ENCODE results near the gene ADGRG6.
A peak's percentile ranks its signal among the peaks of the same experiment; 100 is the strongest.

Gene ADGRG6

DNA sequence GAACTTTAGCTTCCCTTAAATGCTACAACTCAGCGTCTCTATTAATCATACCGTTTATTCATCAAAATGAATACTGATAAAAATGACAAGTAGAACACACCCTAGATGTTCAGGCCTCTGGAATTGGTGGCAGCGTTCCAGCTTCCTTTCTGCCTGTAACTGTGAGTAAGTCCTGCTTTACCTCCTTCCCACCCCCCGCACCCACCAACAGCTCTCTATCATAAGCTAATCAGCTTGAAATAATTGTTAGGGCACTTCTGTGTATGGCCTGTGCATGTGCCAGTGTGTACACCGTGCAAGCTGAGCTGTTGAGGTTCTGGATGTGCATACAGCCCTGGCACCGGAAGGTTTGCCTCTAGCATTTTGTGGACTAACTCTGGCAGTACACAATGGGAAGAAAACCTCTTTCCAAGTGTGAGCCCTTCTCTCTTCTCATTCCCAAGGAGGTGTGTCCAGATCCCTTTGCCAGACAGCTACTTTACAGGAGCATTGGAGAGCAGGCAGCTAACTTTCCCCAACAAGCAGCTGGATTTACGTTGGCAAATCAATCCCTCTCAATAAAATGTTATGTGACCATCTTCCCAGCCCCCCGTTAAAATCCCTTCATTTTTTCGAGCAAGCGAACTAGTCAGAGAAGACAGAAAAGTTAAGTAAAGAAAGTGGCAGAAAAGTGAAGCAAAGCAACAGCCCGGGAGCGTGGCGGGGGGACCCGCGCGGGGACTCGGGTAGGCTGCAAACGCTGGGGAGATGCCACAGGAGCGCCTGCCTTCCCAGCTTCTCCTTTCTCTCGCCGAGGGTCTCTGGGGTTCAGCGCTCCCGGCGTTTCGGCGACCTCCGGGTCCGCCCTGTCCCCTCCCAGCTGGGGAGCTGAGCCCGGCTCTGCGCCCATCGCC lies 803 bp upstream of the ADGRG6 start:
- H3K27ac ChIP-seq (ENCODE audit: insufficient read depth, low read length, poor library complexity, severe bottlenecking): no peak overlapping the region

DNA sequence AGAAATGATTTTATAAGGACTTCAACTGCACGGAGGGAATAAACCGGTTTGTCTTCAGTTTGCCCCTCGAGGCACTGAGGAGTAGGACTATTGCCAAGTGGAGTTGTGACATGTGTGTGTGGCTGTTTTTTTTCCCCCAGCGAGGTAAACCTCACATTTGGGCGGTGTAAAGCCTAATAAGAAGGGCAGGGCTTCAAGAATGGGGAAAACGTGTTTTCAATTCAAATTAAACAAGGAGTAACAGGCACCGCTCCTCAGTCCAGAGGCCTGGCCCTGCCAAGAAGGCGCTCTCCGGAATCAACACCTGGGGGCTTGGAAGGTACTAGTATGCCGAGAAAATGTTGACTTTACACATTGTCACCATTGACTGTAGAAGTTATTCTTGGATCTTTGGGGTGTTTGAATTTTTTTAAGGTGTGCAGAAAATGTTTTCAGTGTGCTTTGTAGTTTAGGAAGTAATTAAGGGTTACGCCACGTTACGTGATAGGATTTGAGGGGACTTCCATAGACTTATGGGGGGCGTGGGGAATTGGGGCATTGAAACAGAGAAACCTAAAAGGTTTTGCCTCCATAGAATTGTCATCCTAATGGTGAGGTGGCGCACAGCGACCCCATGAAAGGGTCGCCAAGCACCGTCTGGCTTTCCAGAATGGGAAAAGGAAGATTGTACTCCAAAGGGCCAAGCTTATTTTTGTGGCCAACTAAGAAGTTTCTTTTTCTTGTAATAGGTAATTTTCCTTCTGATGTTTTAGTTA lies 791 bp downstream of the ADGRG6 start:
- Histone ChIP-seq H3K27ac (ENCODE audit: insufficient read depth, low read length, poor library complexity, severe bottlenecking) (no peak overlapping the region), H3K4me3 (ENCODE audit: insufficient read depth, low read depth, low read length, poor library complexity, severe bottlenecking) (peak overlapping the region; percentile 54), H3K9me3 (ENCODE audit: control insufficient read depth, low read length) (no peaks in the 10 kb centered on the region), H3K4me1 (ENCODE audit: control insufficient read depth, insufficient read depth, low read length, poor library complexity, severe bottlenecking) (peaks cover 3% of the 10 kb centered on the region), H3K27me3 (replicated peaks; ENCODE audit: control insufficient read depth, insufficient read depth, low read length, poor library complexity, severe bottlenecking) (peaks cover 3% of the 10 kb centered on the region), H3K36me3 (ENCODE audit: control insufficient read depth, insufficient read depth, low read length) (no peaks in the 10 kb centered on the region)
- DNase-seq: no peak

More for the DNA sequence above, 803 bp upstream of the ADGRG6 start:
- peaks cover 3% of the 10 kb centered on the region for H3K27me3 ChIP-seq (replicated peaks; ENCODE audit: control insufficient read depth, insufficient read depth, low read length, poor library complexity, severe bottlenecking)
- H3K9me3 ChIP-seq (ENCODE audit: control insufficient read depth, low read length): no peaks in the 10 kb centered on the region
- no peaks in the 10 kb centered on the region for H3K36me3 ChIP-seq (ENCODE audit: control insufficient read depth, insufficient read depth, low read length)
- H3K4me1 ChIP-seq (ENCODE audit: control insufficient read depth, insufficient read depth, low read length, poor library complexity, severe bottlenecking): peaks cover 3% of the 10 kb centered on the region
- DNase-seq: no peak
- H3K4me3 ChIP-seq (ENCODE audit: insufficient read depth, low read depth, low read length, poor library complexity, severe bottlenecking): peak overlapping the region; percentile 54

DNA sequence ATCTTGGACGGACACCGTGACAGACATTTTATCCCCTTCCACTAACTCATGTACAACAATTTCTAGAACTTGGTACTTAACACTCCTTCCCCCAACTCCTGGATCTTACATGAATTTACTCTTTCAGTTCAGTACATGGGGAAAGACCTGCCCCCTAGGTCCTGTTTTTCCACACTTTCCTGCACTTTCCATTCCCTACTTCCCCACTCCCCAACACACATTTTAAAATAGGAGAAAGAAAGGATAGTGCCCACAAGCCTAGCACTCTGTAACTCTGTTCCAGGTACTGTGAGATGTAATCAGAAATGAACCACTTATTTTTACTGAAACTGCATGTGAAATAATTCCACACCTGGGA lies 1.3 kb downstream of the ADGRG6 start:
- Histone ChIP-seq H3K36me3 (ENCODE audit: control insufficient read depth, insufficient read depth, low read length) (no peaks in the 10 kb centered on the region), H3K4me3 (ENCODE audit: insufficient read depth, low read depth, low read length, poor library complexity, severe bottlenecking) (no peak overlapping the region), H3K27ac (ENCODE audit: insufficient read depth, low read length, poor library complexity, severe bottlenecking) (no peak overlapping the region), H3K4me1 (ENCODE audit: control insufficient read depth, insufficient read depth, low read length, poor library complexity, severe bottlenecking) (peaks cover 3% of the 10 kb centered on the region), H3K9me3 (ENCODE audit: control insufficient read depth, low read length) (no peaks in the 10 kb centered on the region), H3K27me3 (replicated peaks; ENCODE audit: control insufficient read depth, insufficient read depth, low read length, poor library complexity, severe bottlenecking) (peaks cover 3% of the 10 kb centered on the region)
- DNase-seq: no peak

DNA sequence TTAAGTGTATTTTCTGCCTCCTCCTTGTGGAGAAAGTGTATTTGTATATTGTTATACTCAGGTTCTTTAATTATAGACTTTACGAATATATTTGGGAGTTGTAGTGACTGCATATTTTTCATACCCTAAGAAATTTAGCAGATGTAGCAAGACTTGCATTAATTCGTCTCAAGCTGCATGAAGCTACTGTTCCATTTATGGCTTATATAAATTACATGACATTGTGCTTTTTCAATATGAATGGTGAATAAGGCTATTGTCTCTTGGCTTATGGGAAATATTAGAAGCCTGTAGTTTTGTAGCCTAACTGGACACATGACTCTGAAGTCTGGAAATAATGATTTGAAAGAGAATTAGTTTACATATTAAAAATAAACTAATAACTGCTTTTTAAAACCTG lies 2.4 kb downstream of the ADGRG6 start:
- Histone ChIP-seq H3K9me3 (ENCODE audit: control insufficient read depth, low read length) (no peaks in the 10 kb centered on the region), H3K27me3 (replicated peaks; ENCODE audit: control insufficient read depth, insufficient read depth, low read length, poor library complexity, severe bottlenecking) (peaks cover 3% of the 10 kb centered on the region), H3K27ac (ENCODE audit: insufficient read depth, low read length, poor library complexity, severe bottlenecking) (no peak overlapping the region), H3K4me3 (ENCODE audit: insufficient read depth, low read depth, low read length, poor library complexity, severe bottlenecking) (no peak overlapping the region), H3K4me1 (ENCODE audit: control insufficient read depth, insufficient read depth, low read length, poor library complexity, severe bottlenecking) (peaks cover 3% of the 10 kb centered on the region), H3K36me3 (ENCODE audit: control insufficient read depth, insufficient read depth, low read length) (no peaks in the 10 kb centered on the region)
- no peak for DNase-seq

DNA sequence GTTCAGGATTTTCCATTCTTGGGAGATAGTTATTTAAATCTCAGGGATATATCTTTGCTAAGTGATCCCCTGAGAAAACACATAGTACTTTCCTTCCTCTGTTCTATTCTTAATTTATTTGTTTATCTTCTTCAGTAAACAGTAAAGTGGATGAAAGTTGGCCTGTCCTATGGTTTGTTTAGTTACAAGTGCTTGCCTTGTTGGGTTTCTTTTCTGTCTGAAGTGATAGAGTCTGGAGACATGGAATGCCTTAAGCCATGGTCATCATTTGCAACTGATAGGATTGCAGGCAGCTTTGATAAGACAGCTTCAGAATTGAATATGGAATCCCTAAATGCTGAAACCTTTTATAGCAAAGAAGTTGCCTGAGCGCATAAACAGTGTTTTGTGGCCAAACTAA lies 4.9 kb downstream of the ADGRG6 start:
- no peak for DNase-seq
- Histone ChIP-seq H3K4me1 (ENCODE audit: control insufficient read depth, insufficient read depth, low read length, poor library complexity, severe bottlenecking) (peaks cover under 1% of the 10 kb centered on the region), H3K27me3 (replicated peaks; ENCODE audit: control insufficient read depth, insufficient read depth, low read length, poor library complexity, severe bottlenecking) (peaks cover 3% of the 10 kb centered on the region), H3K9me3 (ENCODE audit: control insufficient read depth, low read length) (no peaks in the 10 kb centered on the region), H3K36me3 (ENCODE audit: control insufficient read depth, insufficient read depth, low read length) (no peaks in the 10 kb centered on the region), H3K27ac (ENCODE audit: insufficient read depth, low read length, poor library complexity, severe bottlenecking) (no peak overlapping the region), H3K4me3 (ENCODE audit: insufficient read depth, low read depth, low read length, poor library complexity, severe bottlenecking) (no peak overlapping the region)

DNA sequence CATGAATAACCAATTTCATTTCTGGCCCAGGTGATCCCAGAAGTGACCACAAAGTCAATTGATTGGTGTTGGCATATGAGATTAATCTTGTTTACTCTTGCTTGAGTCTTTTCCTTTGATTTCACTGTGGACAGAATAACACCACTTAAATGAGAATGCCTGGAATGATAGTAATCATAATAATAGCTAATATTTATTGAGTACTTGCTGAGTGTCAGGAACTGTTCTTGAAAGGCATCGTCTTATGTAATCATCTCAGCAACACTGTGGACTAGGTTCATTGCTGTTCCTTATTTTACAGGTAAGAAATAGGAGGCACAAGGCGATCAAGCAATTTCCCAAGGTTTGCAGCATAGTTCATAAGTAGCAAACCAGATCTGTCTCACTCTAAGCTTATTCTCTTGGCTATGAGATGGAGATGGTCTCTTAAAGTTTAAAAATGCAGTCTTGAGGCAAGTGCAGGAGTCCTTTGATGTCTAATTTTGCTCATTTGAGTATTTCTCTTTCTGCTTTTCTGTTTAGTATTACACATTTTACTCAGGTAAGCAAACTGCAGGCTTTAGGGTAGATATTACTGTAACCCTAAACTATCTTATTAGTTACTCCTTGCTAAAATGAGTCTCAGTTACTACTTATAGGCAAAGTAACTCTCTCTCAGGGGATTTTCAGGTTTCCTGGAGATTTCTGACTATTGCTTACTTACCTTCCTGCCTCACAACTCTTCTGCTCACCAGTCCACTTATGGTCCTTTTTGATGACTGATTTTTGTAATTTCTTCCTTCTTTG lies 6.3 kb downstream of the ADGRG6 start:
- Histone ChIP-seq H3K4me3 (ENCODE audit: insufficient read depth, low read depth, low read length, poor library complexity, severe bottlenecking) (no peak overlapping the region), H3K4me1 (ENCODE audit: control insufficient read depth, insufficient read depth, low read length, poor library complexity, severe bottlenecking) (no peaks in the 10 kb centered on the region), H3K36me3 (ENCODE audit: control insufficient read depth, insufficient read depth, low read length) (no peaks in the 10 kb centered on the region), H3K27me3 (replicated peaks; ENCODE audit: control insufficient read depth, insufficient read depth, low read length, poor library complexity, severe bottlenecking) (peaks cover 3% of the 10 kb centered on the region), H3K9me3 (ENCODE audit: control insufficient read depth, low read length) (no peaks in the 10 kb centered on the region), H3K27ac (ENCODE audit: insufficient read depth, low read length, poor library complexity, severe bottlenecking) (no peak overlapping the region)
- no peak for DNase-seq

DNA sequence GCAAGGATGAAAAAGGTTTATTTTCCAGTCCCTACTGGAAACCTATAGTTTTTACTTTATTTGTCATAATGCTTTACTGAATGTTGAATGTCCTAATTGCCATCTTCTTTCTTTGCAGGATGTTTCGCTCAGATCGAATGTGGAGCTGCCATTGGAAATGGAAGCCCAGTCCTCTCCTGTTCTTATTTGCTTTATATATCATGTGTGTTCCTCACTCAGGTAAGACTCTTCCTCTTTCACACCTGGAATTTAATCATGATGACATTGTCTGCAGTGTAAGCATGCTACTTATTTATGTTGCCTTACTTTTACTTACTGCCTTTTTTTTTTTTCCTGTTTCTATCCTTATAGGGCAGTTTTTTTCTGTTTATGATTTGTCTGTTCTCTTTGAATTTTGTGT lies 7.6 kb downstream of the ADGRG6 start:
- no peak overlapping the region for H3K27ac ChIP-seq (ENCODE audit: insufficient read depth, low read length, poor library complexity, severe bottlenecking)
- H3K4me3 ChIP-seq (ENCODE audit: insufficient read depth, low read depth, low read length, poor library complexity, severe bottlenecking): no peak overlapping the region
- DNase-seq: no peak
- no peaks in the 10 kb centered on the region for H3K36me3 ChIP-seq (ENCODE audit: control insufficient read depth, insufficient read depth, low read length)
- H3K9me3 ChIP-seq (ENCODE audit: control insufficient read depth, low read length): no peaks in the 10 kb centered on the region
- no peaks in the 10 kb centered on the region for H3K4me1 ChIP-seq (ENCODE audit: control insufficient read depth, insufficient read depth, low read length, poor library complexity, severe bottlenecking)
- H3K27me3 ChIP-seq (replicated peaks; ENCODE audit: control insufficient read depth, insufficient read depth, low read length, poor library complexity, severe bottlenecking): no peaks in the 10 kb centered on the region

DNA sequence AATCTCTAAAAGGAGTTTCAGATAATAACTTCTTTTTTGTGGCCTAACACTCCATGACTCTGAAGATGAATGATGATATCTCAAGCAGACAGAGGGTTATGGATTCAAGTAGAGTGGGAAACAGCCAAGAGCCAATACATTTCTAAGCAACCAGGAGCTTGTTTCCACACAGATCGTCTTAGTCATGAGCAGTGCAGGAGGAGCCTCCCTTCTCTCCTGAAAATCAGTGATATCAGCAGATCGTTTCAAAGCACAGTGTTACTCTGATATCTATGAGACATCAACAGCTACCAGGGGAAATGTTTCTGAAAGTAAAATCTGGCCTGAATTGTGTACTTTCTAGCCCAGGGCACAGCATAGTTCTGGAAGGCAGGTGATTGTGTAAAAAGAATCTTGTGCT lies 11.5 kb downstream of the ADGRG6 start:
- H3K27ac ChIP-seq (ENCODE audit: insufficient read depth, low read length, poor library complexity, severe bottlenecking): no peak overlapping the region
- no peak overlapping the region for H3K4me3 ChIP-seq (ENCODE audit: insufficient read depth, low read depth, low read length, poor library complexity, severe bottlenecking)
- DNase-seq: no peak

DNA sequence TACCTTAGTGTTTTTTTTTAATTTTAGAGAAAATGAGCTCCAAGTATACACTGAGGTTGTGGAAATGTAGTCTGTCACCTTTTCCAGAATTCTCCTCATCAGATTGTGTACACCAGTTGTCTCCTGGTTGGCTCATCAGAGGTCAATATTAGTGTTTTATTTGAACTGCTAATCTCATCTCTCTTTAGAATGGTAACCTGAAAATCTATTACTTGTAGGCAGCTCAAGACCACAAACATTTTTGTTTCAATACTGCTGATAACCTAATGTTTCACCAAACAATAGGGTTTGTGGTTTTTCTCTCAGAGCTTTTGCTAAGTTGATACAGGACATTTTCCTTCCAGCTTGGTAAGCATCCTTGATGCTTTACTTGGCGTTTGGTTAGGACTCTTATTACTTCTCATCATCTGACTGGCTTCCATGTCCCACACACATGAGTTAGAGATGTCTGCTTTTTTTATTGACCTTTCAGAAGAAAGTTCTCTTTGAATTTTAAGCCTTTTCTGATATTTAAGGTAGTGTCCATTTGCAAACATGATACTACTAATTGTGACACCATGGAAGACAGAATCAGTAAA lies 15.1 kb downstream of the ADGRG6 start:
- H3K4me1 ChIP-seq (ENCODE audit: control insufficient read depth, insufficient read depth, low read length, poor library complexity, severe bottlenecking): no peaks in the 10 kb centered on the region

More for the DNA sequence above, 11.5 kb downstream of the ADGRG6 start:
- Histone ChIP-seq H3K4me1 (ENCODE audit: control insufficient read depth, insufficient read depth, low read length, poor library complexity, severe bottlenecking) (no peaks in the 10 kb centered on the region), H3K27me3 (replicated peaks; ENCODE audit: control insufficient read depth, insufficient read depth, low read length, poor library complexity, severe bottlenecking) (no peaks in the 10 kb centered on the region), H3K36me3 (ENCODE audit: control insufficient read depth, insufficient read depth, low read length) (no peaks in the 10 kb centered on the region), H3K9me3 (ENCODE audit: control insufficient read depth, low read length) (no peaks in the 10 kb centered on the region)

More for the DNA sequence above, 15.1 kb downstream of the ADGRG6 start:
- Histone ChIP-seq H3K36me3 (ENCODE audit: control insufficient read depth, insufficient read depth, low read length) (no peaks in the 10 kb centered on the region), H3K4me3 (ENCODE audit: insufficient read depth, low read depth, low read length, poor library complexity, severe bottlenecking) (no peak overlapping the region), H3K9me3 (ENCODE audit: control insufficient read depth, low read length) (no peaks in the 10 kb centered on the region), H3K27ac (ENCODE audit: insufficient read depth, low read length, poor library complexity, severe bottlenecking) (no peak overlapping the region), H3K27me3 (replicated peaks; ENCODE audit: control insufficient read depth, insufficient read depth, low read length, poor library complexity, severe bottlenecking) (no peaks in the 10 kb centered on the region)
- no peak for DNase-seq

Measured in effector memory CD4-positive, alpha-beta T cell (primary cell).